SU-DHL-6 (cell line): ENCODE measurements around the gene SIL1.

Source experiments
- CTCF ChIP-seq: fragments of 200-600 bp; sonication (generic); IDR thresholded peaks from one replicate; pipeline ENCODE4 v1.5.1; 2017; ENCODE audit warnings: antibody characterized with exemption, mild to moderate bottlenecking, low read length, moderate library complexity; ENCODE audit not compliant: insufficient read depth, poor library complexity, severe bottlenecking
- EZH2phosphoT487 ChIP-seq: fragments of 200-600 bp; sonication (generic), shearing (Covaris generic); conservative IDR thresholded peaks from 2 replicates; pipeline ENCODE4 v1.6.1; 2018; ENCODE audit warnings: mild to moderate bottlenecking, antibody characterized with exemption, low read length, moderate library complexity, mixed read lengths

DNA sequence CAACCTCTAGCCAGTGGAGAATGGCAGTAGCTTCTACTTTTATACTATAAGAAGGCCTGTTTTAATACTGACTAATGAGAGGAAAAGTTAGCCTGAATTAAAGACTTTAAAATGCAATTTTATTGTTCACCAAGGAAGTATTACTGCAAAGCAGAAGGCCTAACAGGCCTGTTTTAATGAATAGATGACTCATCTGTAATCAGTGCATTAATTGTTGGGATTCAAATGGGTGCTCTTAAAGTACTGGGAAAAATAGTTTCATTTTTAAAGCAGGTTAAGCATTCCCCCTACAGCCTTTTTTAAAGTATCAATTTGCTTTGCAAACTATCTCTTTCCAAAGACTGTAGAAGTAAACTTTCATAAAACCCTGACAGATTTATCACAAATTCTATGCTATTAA, 147.7 kb downstream of the SIL1 start:
- TF ChIP-seq CTCF (no peak), EZH2phosphoT487 (no peak)
